Astrocyte (in vitro differentiated cells and primary cell): ENCODE results near the gene PSORS1C1. TPM values are rescaled to one million over a fixed set of nuclear protein-coding genes. Genes with fewer than 3 reads are reported as not detected.

ENCODE experiments used
- DNase-seq: peaks from one replicate; pipeline ENCODE4 v3.0.0-alpha.2; 2010; ENCODE audit warnings: low read depth
- FAIRE-seq: peaks from 2 replicates; lab custom pipeline; 2011; peaks lifted over from hg19 to GRCh38; lab: Jason Lieb, UNC
- H2AFZ ChIP-seq: 2 replicates; pipeline ENCODE4 v1.6.0; 2012; ENCODE audit warnings: low read depth, low read length, inconsistent platforms
- H3K27ac ChIP-seq: 2 replicates; pipeline ENCODE4 v1.5.1; 2011; ENCODE audit warnings: low read depth, low read length, inconsistent platforms
- H3K27me3 ChIP-seq: 2 replicates; pipeline ENCODE4 v1.6.0; 2011; ENCODE audit warnings: low read length, inconsistent platforms; ENCODE audit not compliant: insufficient read depth
- H3K36me3 ChIP-seq: 2 replicates; pipeline ENCODE4 v1.5.1; 2011; ENCODE audit warnings: low read length, inconsistent platforms; ENCODE audit not compliant: insufficient read depth
- H3K4me1 ChIP-seq: 2 replicates; pipeline ENCODE4 v1.5.1; 2011; ENCODE audit warnings: low read length, inconsistent platforms; ENCODE audit not compliant: insufficient read depth
- H3K4me2 ChIP-seq: 2 replicates; pipeline ENCODE4 v1.6.0; 2012; ENCODE audit warnings: low read length, inconsistent platforms
- H3K4me3 ChIP-seq: 2 replicates; pipeline ENCODE4 v1.5.1; 2011; ENCODE audit warnings: low read depth, mild to moderate bottlenecking, low read length, inconsistent platforms; ENCODE audit not compliant: insufficient read depth
- H3K79me2 ChIP-seq: 2 replicates; pipeline ENCODE4 v1.6.0; 2012; ENCODE audit warnings: mild to moderate bottlenecking, low read length, inconsistent platforms; ENCODE audit not compliant: insufficient read depth
- H3K9ac ChIP-seq: 2 replicates; pipeline ENCODE4 v1.6.0; 2012; ENCODE audit warnings: mild to moderate bottlenecking, low read length, inconsistent platforms
- H3K9me3 ChIP-seq: 2 replicates; pipeline ENCODE4 v1.5.1; 2012; ENCODE audit warnings: low read depth, mild to moderate bottlenecking, low read length, inconsistent platforms; ENCODE audit not compliant: insufficient read depth
- H4K20me1 ChIP-seq: 2 replicates; pipeline ENCODE4 v1.6.0; 2012; ENCODE audit warnings: low read length, inconsistent platforms; ENCODE audit not compliant: insufficient read depth
- H3K27ac Mint-ChIP-seq: one replicate; pipeline ENCODE4 v1.8.0; 2021; ENCODE audit warnings: mild to moderate bottlenecking, mixed read lengths; ENCODE audit not compliant: unreplicated experiment
- H3K27me3 Mint-ChIP-seq: one replicate; pipeline ENCODE4 v1.8.0; 2021; ENCODE audit warnings: low read depth, mixed read lengths; ENCODE audit not compliant: unreplicated experiment
- H3K36me3 Mint-ChIP-seq: one replicate; pipeline ENCODE4 v1.8.0; 2021; ENCODE audit warnings: low read depth, mixed read lengths; ENCODE audit not compliant: unreplicated experiment
- H3K4me1 Mint-ChIP-seq: one replicate; pipeline ENCODE4 v1.8.0; 2021; ENCODE audit warnings: low read depth, mixed read lengths; ENCODE audit not compliant: unreplicated experiment
- H3K4me3 Mint-ChIP-seq: one replicate; pipeline ENCODE4 v1.8.0; 2021; ENCODE audit warnings: mild to moderate bottlenecking, moderate library complexity, mixed read lengths; ENCODE audit not compliant: unreplicated experiment
- H3K9me3 Mint-ChIP-seq: one replicate; pipeline ENCODE4 v1.8.0; 2021; ENCODE audit warnings: mild to moderate bottlenecking, mixed read lengths; ENCODE audit not compliant: unreplicated experiment
- EZH2 ChIP-seq: IDR thresholded peaks from 2 replicates; pipeline ENCODE4 v1.6.1; 2012; ENCODE audit warnings: mild to moderate bottlenecking, low read length, inconsistent platforms; ENCODE audit not compliant: insufficient read depth
- total RNA-seq: library from RNA; stranded (reverse); gene quantifications from 2 replicates; pipeline ENCODE4 v1.2.1, GENCODE V29; 2021
- TF ChIP-seq, protein P1 (sequence below): IDR thresholded peaks from 2 replicates; pipeline ENCODE4 v1.5.1; 2011; ENCODE audit warnings: low read depth, mild to moderate bottlenecking, inconsistent platforms, low read length, moderate library complexity; ENCODE audit not compliant: insufficient read depth

PSORS1C1 gene
- total RNA-seq, 1 donor from 2014 or later, result 9.2 TPM

- no peaks in the 10 kb centered on the region for H3K9me3 Mint-ChIP-seq
- H4K20me1 ChIP-seq, result no peaks in the 10 kb centered on the region
- no peaks in the 10 kb centered on the region for H3K27me3 Mint-ChIP-seq
- H3K36me3 ChIP-seq, result no peaks in the 10 kb centered on the region
- H3K4me1 ChIP-seq, result peaks cover 13% of the 10 kb centered on the region
- H3K36me3 Mint-ChIP-seq, result peaks cover 4% of the 10 kb centered on the region
- H3K4me1 Mint-ChIP-seq, result peaks cover 2% of the 10 kb centered on the region
- H3K79me2 ChIP-seq, result peaks cover 16% of the 10 kb centered on the region
- peak within 1 kb of the TSS; percentile 77 for H3K27ac ChIP-seq
- peak within 1 kb of the TSS; percentile 92 for H2AFZ ChIP-seq
- peak within 1 kb of the TSS; percentile 93 for H3K4me2 ChIP-seq
- H3K27me3 ChIP-seq, result no peaks in the 10 kb centered on the region
- H3K9ac ChIP-seq, result peak within 1 kb of the TSS; percentile 92
- FAIRE-seq (no peak), DNase-seq (no peak)
- H3K9me3 ChIP-seq, result no peaks in the 10 kb centered on the region
- peak within 1 kb of the TSS; percentile 91 for H3K4me3 Mint-ChIP-seq
- TF ChIP-seq, protein P1, sequence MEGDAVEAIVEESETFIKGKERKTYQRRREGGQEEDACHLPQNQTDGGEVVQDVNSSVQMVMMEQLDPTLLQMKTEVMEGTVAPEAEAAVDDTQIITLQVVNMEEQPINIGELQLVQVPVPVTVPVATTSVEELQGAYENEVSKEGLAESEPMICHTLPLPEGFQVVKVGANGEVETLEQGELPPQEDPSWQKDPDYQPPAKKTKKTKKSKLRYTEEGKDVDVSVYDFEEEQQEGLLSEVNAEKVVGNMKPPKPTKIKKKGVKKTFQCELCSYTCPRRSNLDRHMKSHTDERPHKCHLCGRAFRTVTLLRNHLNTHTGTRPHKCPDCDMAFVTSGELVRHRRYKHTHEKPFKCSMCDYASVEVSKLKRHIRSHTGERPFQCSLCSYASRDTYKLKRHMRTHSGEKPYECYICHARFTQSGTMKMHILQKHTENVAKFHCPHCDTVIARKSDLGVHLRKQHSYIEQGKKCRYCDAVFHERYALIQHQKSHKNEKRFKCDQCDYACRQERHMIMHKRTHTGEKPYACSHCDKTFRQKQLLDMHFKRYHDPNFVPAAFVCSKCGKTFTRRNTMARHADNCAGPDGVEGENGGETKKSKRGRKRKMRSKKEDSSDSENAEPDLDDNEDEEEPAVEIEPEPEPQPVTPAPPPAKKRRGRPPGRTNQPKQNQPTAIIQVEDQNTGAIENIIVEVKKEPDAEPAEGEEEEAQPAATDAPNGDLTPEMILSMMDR, result no peak
- peak within 1 kb of the TSS; percentile 77 for H3K4me3 ChIP-seq
- peak within 1 kb of the TSS; percentile 1 for H3K27ac Mint-ChIP-seq
These were observed 43.0 kb downstream of the PSORS1C1 start, which contains the start of gene CCHCR1 for GRCh38 chr6:31157513-31158139. TSS of gene CCHCR1 (minus strand) at chr6:31157802. CDS start at chr6:31157600, 202 bp downstream.

DNA sequence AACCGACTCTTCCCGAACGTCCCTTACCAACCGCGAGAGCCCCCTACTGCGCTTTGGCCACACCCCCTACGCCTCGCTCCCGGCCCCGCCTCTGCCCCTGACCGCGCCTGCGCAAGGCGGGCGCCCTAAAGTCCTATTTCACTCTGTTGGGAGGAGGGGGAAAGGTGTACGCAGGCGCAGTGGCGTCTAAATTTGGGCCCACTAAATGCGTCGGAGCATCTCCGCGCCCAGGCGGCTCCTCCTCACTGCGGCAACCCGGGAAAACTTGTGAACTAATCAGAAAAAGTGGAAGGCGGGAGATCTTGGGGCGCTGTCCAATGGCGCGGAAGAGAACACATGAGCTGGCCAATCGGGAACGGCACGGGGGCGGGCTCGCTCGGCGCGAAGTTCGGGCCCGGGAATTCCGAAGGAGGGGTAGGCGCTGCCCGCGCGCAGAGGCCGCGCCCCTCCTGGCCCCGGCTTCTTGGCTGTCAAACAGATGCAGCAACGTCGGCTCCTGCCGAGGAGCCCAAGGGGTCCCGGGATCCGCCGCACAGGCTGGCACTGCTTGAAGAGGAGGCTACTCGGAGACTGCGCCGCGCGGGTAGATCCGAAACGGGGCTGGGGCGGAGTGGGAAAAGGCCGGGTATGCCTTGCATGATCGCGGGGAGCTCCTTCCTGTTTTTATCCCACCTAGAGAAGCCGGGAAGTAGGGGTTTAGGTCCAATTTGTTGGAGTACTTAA, 43.7 kb downstream of the PSORS1C1 start, which contains the start of gene TCF19:
Gene TCF19, plus strand, starts transcription at position 450 of the 723 bp plus-strand sequence. CDS start 881 bp downstream, outside the sequence.
- H3K4me3 ChIP-seq, result peak within 1 kb of the TSS; percentile 77
- H3K9me3 ChIP-seq, result no peaks in the 10 kb centered on the region
- no peaks in the 10 kb centered on the region for H3K27me3 ChIP-seq
- H3K4me2 ChIP-seq, result peak within 1 kb of the TSS; percentile 93
- DNase-seq, result peak; percentile 94
- no peaks in the 10 kb centered on the region for H3K36me3 ChIP-seq
- H3K4me1 ChIP-seq, result peaks cover 13% of the 10 kb centered on the region
- peak within 1 kb of the TSS; percentile 92 for H3K9ac ChIP-seq
- H3K36me3 Mint-ChIP-seq, result peaks cover 4% of the 10 kb centered on the region
- H3K79me2 ChIP-seq, result peaks cover 16% of the 10 kb centered on the region
- peak within 1 kb of the TSS; percentile 1 for H3K27ac Mint-ChIP-seq
- H3K27me3 Mint-ChIP-seq, result peaks cover 2% of the 10 kb centered on the region
- no peak for FAIRE-seq
- H2AFZ ChIP-seq, result peak within 1 kb of the TSS; percentile 92
- H3K4me3 Mint-ChIP-seq, result peak within 1 kb of the TSS; percentile 91
- no peaks in the 10 kb centered on the region for H4K20me1 ChIP-seq
- H3K9me3 Mint-ChIP-seq, result no peaks in the 10 kb centered on the region
- TF ChIP-seq, protein P1, result no peak
- TF ChIP-seq EZH2, result no peak
- peaks cover 2% of the 10 kb centered on the region for H3K4me1 Mint-ChIP-seq
- peak within 1 kb of the TSS; percentile 77 for H3K27ac ChIP-seq
